MCF 10A (cell line): ENCODE data around the gene TNIP2. TPM values are rescaled to one million over a fixed set of nuclear protein-coding genes. Genes with fewer than 3 reads are reported as not detected.
"Not testable (repeated sequence)": the region's sequence is repeated elsewhere in the genome, so short reads cannot be mapped to it uniquely, and the experiment has no call there.

Source experiments
- BruUV-seq: library from RNA; stranded (reverse); fragments of 400-500 nt; replicated peaks from 2 replicates; lab custom pipeline; 2021; lab: Mats Ljungman, UMichigan
- CTCF ChIA-PET: fragments of 300-600 bp; sonication (Branson Sonifier 250); formaldehyde crosslinking; extraction: SDS; loops from one replicate; lab custom pipeline; 2021; ENCODE audit warnings: antibody characterized with exemption, inconsistent platforms; lab: Yijun Ruan, JAX
- POLR2A ChIA-PET: fragments of 300-600, 350-650 bp; sonication (Branson Sonifier 250); formaldehyde crosslinking; extraction: SDS; loops from one replicate; lab custom pipeline; 2020; ENCODE audit warnings: antibody characterized with exemption, inconsistent platforms; lab: Yijun Ruan, JAX
- DNase-seq: peaks from one replicate; pipeline ENCODE4 v3.0.0-alpha.2; 2018; ENCODE audit not compliant: unreplicated experiment
- H3K27ac Mint-ChIP-seq: one replicate; pipeline ENCODE4 v1.8.0; 2022; ENCODE audit warnings: mild to moderate bottlenecking, low read depth, mixed read lengths; ENCODE audit not compliant: unreplicated experiment
- H3K27me3 Mint-ChIP-seq: one replicate; pipeline ENCODE4 v1.8.0; 2022; ENCODE audit warnings: mixed read lengths; ENCODE audit not compliant: insufficient read depth, unreplicated experiment
- H3K36me3 Mint-ChIP-seq: one replicate; pipeline ENCODE4 v1.8.0; 2022; ENCODE audit warnings: mild to moderate bottlenecking, moderate library complexity, mixed read lengths; ENCODE audit not compliant: insufficient read depth, unreplicated experiment
- H3K4me1 Mint-ChIP-seq: one replicate; pipeline ENCODE4 v1.8.0; 2022; ENCODE audit warnings: mixed read lengths; ENCODE audit not compliant: insufficient read depth, unreplicated experiment
- H3K4me3 Mint-ChIP-seq: one replicate; pipeline ENCODE4 v1.8.0; 2022; ENCODE audit warnings: mild to moderate bottlenecking, moderate library complexity, mixed read lengths; ENCODE audit not compliant: unreplicated experiment
- H3K9me3 Mint-ChIP-seq: one replicate; pipeline ENCODE4 v1.8.0; 2022; ENCODE audit warnings: mixed read lengths; ENCODE audit not compliant: unreplicated experiment
- CTCF ChIP-seq: fragments of 200-600 bp; IDR thresholded peaks from one replicate; pipeline ENCODE4 v1.8.0; 2022; ENCODE audit warnings: antibody characterized with exemption, mild to moderate bottlenecking; ENCODE audit not compliant: unreplicated experiment
- intact Hi-C: fragments of 100-400 bp; cut with micrococcal nuclease; formaldehyde crosslinking; loops from 2 replicates; pipeline ENCODE4 v1.14.1; 2022
- total RNA-seq: library from RNA; stranded (reverse); gene quantifications from 2 replicates; pipeline ENCODE4 v1.2.3, GENCODE V29; 2022

TNIP2 gene
- total RNA-seq, 1 experiment from 2014 or later: 46.1 TPM

GRCh38 chr4:2728221-2728620 lies 27.9 kb downstream of the TNIP2 start:
- H3K27ac Mint-ChIP-seq: no peak overlapping the region
- BruUV-seq: no TSS peak
- ChIA-PET CTCF (interaction anchor here (0.6 to 1.1 kb wide), 5 partner anchors 10 to 226 kb away, joined by 3 to 7 read pairs (median 4); no protein-coding TSS in a partner anchor), POLR2A (no interaction called here)
- H3K4me3 Mint-ChIP-seq: no peak overlapping the region
- no peaks in the 10 kb centered on the region for H3K4me1 Mint-ChIP-seq
- intact Hi-C loops: no loop called here
- DNase-seq: no peak
- no peaks in the 10 kb centered on the region for H3K27me3 Mint-ChIP-seq
- TF ChIP-seq CTCF: no peak
- H3K36me3 Mint-ChIP-seq: peaks cover 73% of the 10 kb centered on the region
- H3K9me3 Mint-ChIP-seq: no peaks in the 10 kb centered on the region

GRCh38 chr4:2726881-2727280 lies 29.3 kb downstream of the TNIP2 start:
- DNase-seq, BruUV-seq, H3K27ac Mint-ChIP-seq, intact Hi-C loops, H3K27me3 Mint-ChIP-seq, H3K4me1 Mint-ChIP-seq, H3K9me3 Mint-ChIP-seq, H3K4me3 Mint-ChIP-seq: not testable (repeated sequence)
- H3K36me3 Mint-ChIP-seq: peaks cover 77% of the 10 kb centered on the region
- ChIA-PET POLR2A (interaction anchor here (0.7 to 1.1 kb wide), 2 partner anchors 9 to 177 kb away, joined by 3 to 4 read pairs; no protein-coding TSS in a partner anchor), CTCF (interaction anchor here (0.6 to 0.7 kb wide), 2 partner anchors 77 to 177 kb away, joined by 3 to 5 read pairs; no protein-coding TSS in a partner anchor)

GRCh38 chr4:2725380-2725779 lies 30.8 kb downstream of the TNIP2 start:
- H3K36me3 Mint-ChIP-seq: peaks cover 77% of the 10 kb centered on the region
- H3K4me3 Mint-ChIP-seq: no peak overlapping the region
- ChIA-PET POLR2A (interaction anchor here (1.4 kb wide), 1 partner anchor 12 kb away, joined by 3 read pairs; no protein-coding TSS in a partner anchor), CTCF (interaction anchor here (0.6 kb wide), 1 partner anchor 349 kb away, joined by 5 read pairs; no protein-coding TSS in a partner anchor)
- no peak for TF ChIP-seq CTCF
- no peak for DNase-seq
- H3K9me3 Mint-ChIP-seq: no peaks in the 10 kb centered on the region
- H3K27ac Mint-ChIP-seq: no peak overlapping the region
- intact Hi-C loops: no loop called here
- no peaks in the 10 kb centered on the region for H3K4me1 Mint-ChIP-seq
- no peaks in the 10 kb centered on the region for H3K27me3 Mint-ChIP-seq
- no TSS peak for BruUV-seq

- Mint-ChIP-seq H3K4me1 (no peaks in the 10 kb centered on the region), H3K36me3 (peaks cover 77% of the 10 kb centered on the region), H3K4me3 (no peak overlapping the region), H3K9me3 (no peaks in the 10 kb centered on the region), H3K27me3 (no peaks in the 10 kb centered on the region), H3K27ac (peak overlapping the region; percentile 59)
- no peak for DNase-seq
- intact Hi-C loops: no loop called here
- TF ChIP-seq CTCF: no peak
- no TSS peak for BruUV-seq
- ChIA-PET POLR2A (interaction anchor here (0.6 kb wide), 2 partner anchors 28 to 58 kb away, joined by 3 read pairs; no protein-coding TSS in a partner anchor), CTCF (no interaction called here)
Measured at GRCh38 chr4:2723751-2724150, 32.4 kb downstream of the TNIP2 start.
